HepG2 (cell line): ENCODE results near the gene FMN2. TPM values are rescaled to one million over a fixed set of nuclear protein-coding genes. Genes with fewer than 3 reads are reported as not detected.

Experiments
- ATAC-seq: fragments of 200-7000 bp; cut with Tn5 transposase; 3 replicates; pipeline ENCODE4 v1.9.1; 2020; ENCODE audit warnings: mild to moderate bottlenecking, moderate library complexity
- BruUV-seq: library from RNA; stranded (reverse); fragments of 400-500 nt; replicated peaks from 2 replicates; lab custom pipeline; 2021; lab: Mats Ljungman, UMichigan
- CTCF ChIA-PET: fragments of 300-600 bp; formaldehyde crosslinking; extraction: SDS; loops from one replicate; lab custom pipeline; 2021; ENCODE audit warnings: low total read pairs, inconsistent platforms, low intra/inter-chr PET ratio; lab: Yijun Ruan, JAX
- POLR2A ChIA-PET: fragments of 350-600 bp; sonication (Branson Sonifier 250); formaldehyde crosslinking; loops from one replicate; lab custom pipeline; 2020; ENCODE audit warnings: antibody characterized with exemption, inconsistent platforms; lab: Yijun Ruan, JAX
- DNase-seq: peaks from one replicate; pipeline ENCODE4 v3.0.0-alpha.2; 2015; ENCODE audit warnings: low spot score
- FAIRE-seq: peaks from 3 replicates; lab custom pipeline; 2011; peaks lifted over from hg19 to GRCh38; lab: Jason Lieb, UNC
- H2AFZ ChIP-seq: one replicate; pipeline ENCODE4 v1.6.1; 2011; ENCODE audit warnings: low read length, inconsistent platforms
- H3K27ac ChIP-seq: fragments of 300-600 bp; 3 replicates; pipeline ENCODE4 v1.8.0; 2011; ENCODE audit warnings: mixed run types, mild to moderate bottlenecking, mixed read lengths, low read length, inconsistent platforms; ENCODE audit not compliant: insufficient read depth; ENCODE audit errors: extremely low read length
- H3K27me3 ChIP-seq, 2 experiments: fragments of 200-600 bp in 1 of 2; 2 replicates in 1 of 2; 3 replicates in 1 of 2; pipeline versions ENCODE4 v1.6.0 to v1.8.0; 2011; ENCODE audit warnings: low read length in 2 of 2, mild to moderate bottlenecking in 2 of 2, moderate library complexity in 2 of 2, inconsistent platforms in 1 of 2; ENCODE audit not compliant: insufficient read depth in 2 of 2, control insufficient read depth in 1 of 2
- H3K36me3 ChIP-seq, 2 experiments: fragments of 200-600 bp in 1 of 2; replicated peaks in 1 of 2; 2 replicates in 1 of 2; 3 replicates in 1 of 2; pipeline versions ENCODE4 v1.5.1 to v1.8.0; 2011; ENCODE audit warnings: low read length in 2 of 2, inconsistent platforms in 1 of 2; ENCODE audit not compliant: insufficient read depth in 2 of 2, control insufficient read depth in 1 of 2
- H3K4me1 ChIP-seq: 2 replicates; pipeline ENCODE4 v1.5.1; 2012; ENCODE audit warnings: low read length, inconsistent platforms; ENCODE audit not compliant: insufficient read depth
- H3K4me2 ChIP-seq: 2 replicates; pipeline ENCODE4 v1.6.0; 2011; ENCODE audit warnings: low read depth, low read length, inconsistent platforms
- H3K4me3 ChIP-seq, 3 experiments: fragments of 200-600 bp in 1 of 3; sonication (generic), shearing (Covaris generic) in 1 of 3; replicated peaks in 1 of 3; 2 replicates each; pipeline ENCODE4 v1.5.1; 2011 to 2016; ENCODE audit warnings: low read length in 3 of 3, inconsistent platforms in 2 of 3, low read depth in 2 of 3, mild to moderate bottlenecking in 2 of 3, control low read depth in 1 of 3, mixed read lengths in 1 of 3; ENCODE audit not compliant: insufficient read depth in 1 of 3
- H3K79me2 ChIP-seq: one replicate; pipeline ENCODE4 v1.6.1; 2011; ENCODE audit warnings: low read length, inconsistent platforms; ENCODE audit not compliant: insufficient read depth
- H3K9ac ChIP-seq: 2 replicates; pipeline ENCODE4 v1.6.0; 2011; ENCODE audit warnings: mild to moderate bottlenecking, low read depth, low read length, inconsistent platforms; ENCODE audit not compliant: insufficient read depth
- H3K9me3 ChIP-seq: 2 replicates; pipeline ENCODE4 v1.5.1; 2012; ENCODE audit warnings: mild to moderate bottlenecking, low read length
- H4K20me1 ChIP-seq: 2 replicates; pipeline ENCODE4 v1.6.0; 2011; ENCODE audit warnings: inconsistent platforms, mild to moderate bottlenecking, low read length, moderate library complexity; ENCODE audit not compliant: insufficient read depth
- CENPT ChIP-seq: sonication (generic); formaldehyde crosslinking; IDR thresholded peaks from 2 replicates; pipeline ENCODE4 v1.8.0; 2022; ENCODE audit warnings: low read depth, mild to moderate bottlenecking, moderate library complexity, missing genetic modification reagents
- CHD2 ChIP-seq: IDR thresholded peaks from 2 replicates; pipeline ENCODE4 v1.6.1; 2011; ENCODE audit warnings: low read depth, low read length, improper control_type of control experiment
- ELF3 ChIP-seq: IDR thresholded peaks from 2 replicates; pipeline ENCODE4 v1.6.1; 2016; ENCODE audit warnings: missing genetic modification reagents, missing compliant biosample characterization
- EP300 ChIP-seq, 3 experiments: sonication (generic) in 1 of 3; formaldehyde crosslinking in 1 of 3; IDR thresholded peaks; 2 replicates each; pipeline versions ENCODE4 v1.5.1 to v1.6.1; 2011 to 2020; ENCODE audit warnings: low read depth in 2 of 3, low read length in 2 of 3, borderline replicate concordance in 1 of 3, improper control_type of control experiment in 1 of 3, mild to moderate bottlenecking in 1 of 3, missing genetic modification reagents in 1 of 3, moderate library complexity in 1 of 3
- HMGA1 ChIP-seq: sonication (generic); formaldehyde crosslinking; conservative IDR thresholded peaks from 2 replicates; pipeline ENCODE4 v1.4.0; 2020; ENCODE audit warnings: missing genetic modification reagents
- NFATC3 ChIP-seq: sonication (generic); formaldehyde crosslinking; IDR thresholded peaks from 2 replicates; pipeline ENCODE4 v1.5.1; 2020; ENCODE audit warnings: mild to moderate bottlenecking, missing genetic modification reagents
- RCOR2 ChIP-seq: IDR thresholded peaks from 2 replicates; pipeline ENCODE4 v1.6.1; 2016; ENCODE audit warnings: missing biosample characterization, missing genetic modification reagents
- SMYD3 ChIP-seq: sonication (generic); formaldehyde crosslinking; IDR thresholded peaks from 2 replicates; pipeline ENCODE4 v1.8.1; 2023; ENCODE audit warnings: mild to moderate bottlenecking, missing genetic modification reagents
- SOX5 ChIP-seq: IDR thresholded peaks from 2 replicates; pipeline ENCODE4 v1.6.1; 2016; ENCODE audit warnings: borderline replicate concordance
- STAG1 ChIP-seq: sonication (generic); formaldehyde crosslinking; IDR thresholded peaks from 2 replicates; pipeline ENCODE4 v1.4.0; 2020; ENCODE audit warnings: missing genetic modification reagents
- ZFY ChIP-seq: sonication (generic); formaldehyde crosslinking; IDR thresholded peaks from 2 replicates; pipeline ENCODE4 v1.4.0; 2020; ENCODE audit warnings: missing genetic modification reagents
- ZNF20 ChIP-seq: sonication (generic); formaldehyde crosslinking; IDR thresholded peaks from 2 replicates; pipeline ENCODE4 v1.4.0; 2020; ENCODE audit warnings: mild to moderate bottlenecking, moderate library complexity, missing genetic modification reagents
- ZNF205 ChIP-seq: IDR thresholded peaks from 2 replicates; pipeline ENCODE4 v1.6.1; 2018; ENCODE audit warnings: missing biosample characterization, missing genetic modification reagents
- ZNF235 ChIP-seq: sonication (generic); formaldehyde crosslinking; IDR thresholded peaks from 2 replicates; pipeline ENCODE4 v1.8.1; 2023; ENCODE audit warnings: mild to moderate bottlenecking, missing genetic modification reagents, borderline replicate concordance
- ZNF33A ChIP-seq: sonication (generic); formaldehyde crosslinking; IDR thresholded peaks from 2 replicates; pipeline ENCODE4 v1.5.1; 2020; ENCODE audit warnings: missing genetic modification reagents, mild to moderate bottlenecking, moderate library complexity, borderline replicate concordance
- ZNF614 ChIP-seq: IDR thresholded peaks from 2 replicates; pipeline ENCODE4 v1.6.1; 2018; ENCODE audit warnings: missing biosample characterization, missing genetic modification reagents, inconsistent platforms, borderline replicate concordance
- whole genome bisulfite sequencing: methylation state at CpG from one replicate; pipeline ENCODE4 v1.1.6; 2017; ENCODE audit warnings: low lambda C conversion rate; 5-methylcytosine and 5-hydroxymethylcytosine counted together
- in situ Hi-C: cut with HindIII; loops from 2 replicates; pipeline ENCODE4 v1.10.0; 2017; ENCODE audit warnings: low pct_unique_long_range_greater_than_20kb; ENCODE audit not compliant: extremely low pct_ligation_motif_present
- intact Hi-C: fragments of 100-400 bp; cut with micrococcal nuclease; formaldehyde crosslinking; loops from one replicate; pipeline ENCODE4 v1.10.0; 2022; ENCODE audit not compliant: unreplicated experiment
- polyA plus RNA-seq, 8 experiments: library from polyadenylated mRNA; depleted of rRNA in 3 of 8; stranded (reverse) in 7 of 8; unstranded in 1 of 8; fragments of >200 nt; fragmentation: Illumina TruSeq in 4 of 8; extraction: Trizol in 4 of 8; gene quantifications; 2 replicates each; pipeline versions ENCODE4 v1.2.1 to v1.2.3, GENCODE V29; 2011 to 2016; ENCODE audit warnings: low read depth in 4 of 8, missing spikeins in 1 of 8, mixed read lengths in 1 of 8; ENCODE audit not compliant: insufficient read depth in 1 of 8
- total RNA-seq, 5 experiments: library from RNA; depleted of rRNA; stranded (reverse); fragments of >200 nt; fragmentation: Illumina TruSeq; extraction: Trizol; gene quantifications; 2 replicates each; pipeline ENCODE4 v1.2.3, GENCODE V29; 2016; ENCODE audit warnings: low read depth in 1 of 5
- TF ChIP-seq, protein P1 (sequence below): sonication (generic); formaldehyde crosslinking; IDR thresholded peaks from 2 replicates; pipeline ENCODE4 v1.4.0; 2020; ENCODE audit warnings: missing genetic modification reagents, borderline replicate concordance
- TF ChIP-seq, protein P2 (sequence below): sonication (generic); formaldehyde crosslinking; IDR thresholded peaks from 2 replicates; pipeline ENCODE4 v1.8.1; 2023; ENCODE audit warnings: missing genetic modification reagents, mild to moderate bottlenecking, borderline replicate concordance
- TF ChIP-seq, protein P3 (sequence below): sonication (generic); formaldehyde crosslinking; IDR thresholded peaks from 2 replicates; pipeline ENCODE4 v1.5.0; 2020; ENCODE audit warnings: missing genetic modification reagents

Gene FMN2
- total and polyA plus RNA-seq, 2 of the 13 experiments (the other 11 are each of a cell fraction or from before 2014, with no cell fraction given), result not detected

DNA sequence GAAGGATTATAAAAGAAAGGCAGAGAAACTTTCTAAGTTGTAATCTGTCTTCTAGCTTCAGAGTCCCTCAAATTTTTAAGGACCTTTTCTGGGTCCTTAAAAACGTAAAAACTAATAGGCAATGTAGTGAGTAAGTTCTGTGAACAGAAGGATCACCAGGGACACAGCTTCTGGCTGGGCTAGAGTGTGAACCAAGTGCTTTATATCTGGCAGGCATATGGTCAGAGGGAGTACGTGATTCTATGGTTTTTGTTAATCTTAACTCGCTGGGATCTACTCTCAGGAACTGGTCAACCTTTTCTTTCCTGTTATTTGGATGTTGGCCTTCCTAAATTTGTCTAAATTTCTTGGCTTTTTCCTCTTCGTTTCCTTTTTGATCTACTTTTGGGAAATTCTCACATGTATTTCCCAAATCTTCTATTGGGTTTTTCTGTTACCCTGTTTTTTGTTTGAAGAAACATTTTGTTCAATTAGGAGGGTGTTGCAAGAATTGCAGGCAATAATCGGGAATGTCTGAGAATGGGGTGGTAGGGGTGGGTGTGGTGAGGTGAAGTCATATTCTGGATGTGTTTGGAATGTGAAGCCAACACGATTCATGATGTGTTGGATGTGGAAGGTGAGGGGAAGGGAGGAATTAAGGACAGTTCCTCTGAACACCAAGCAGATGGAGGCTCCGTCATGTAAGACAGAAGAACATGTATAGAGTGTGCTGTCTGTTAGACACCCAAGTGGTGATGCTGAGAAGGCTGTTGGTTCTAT lies 193.2 kb downstream of the FMN2 start:
- in situ Hi-C loops (no loop called here), intact Hi-C loops (no loop called here)
- Histone ChIP-seq H3K36me3 (no peaks in the 10 kb centered on the region), H3K4me3 (no peak overlapping the region), H3K27ac (no peak overlapping the region), H3K4me2 (no peak overlapping the region), H4K20me1 (no peaks in the 10 kb centered on the region), H2AFZ (no peak overlapping the region), H3K9ac (no peak overlapping the region), H3K79me2 (no peaks in the 10 kb centered on the region), H3K4me1 (no peaks in the 10 kb centered on the region), H3K9me3 (no peaks in the 10 kb centered on the region), H3K27me3 (no peaks in the 10 kb centered on the region)
- TF ChIP-seq CHD2 (no peak), NFATC3 (CRISPR knock-in tag) (no peak), ZNF614 (no peak), ZNF205 (CRISPR knock-in tag) (no peak), ZFY (CRISPR knock-in tag) (no peak), EP300 (IDR thresholded peaks at IDR 0.05; ENCODE audit: low read depth in 2 of 2, low read length in 2 of 2) (no peak), EP300 (CRISPR knock-in tag; IDR thresholded peaks at IDR 0.05; ENCODE audit: borderline replicate concordance) (no peak), ZNF33A (CRISPR knock-in tag) (no peak), HMGA1 (no peak), CENPT (no peak), ZNF20 (CRISPR knock-in tag) (no peak), ELF3 (CRISPR knock-in tag) (no peak), ZNF235 (CRISPR knock-in tag) (no peak), STAG1 (CRISPR knock-in tag) (no peak), RCOR2 (CRISPR knock-in tag) (no peak), SMYD3 (CRISPR knock-in tag) (no peak), SOX5 (no peak)
- TF ChIP-seq, protein P1, sequence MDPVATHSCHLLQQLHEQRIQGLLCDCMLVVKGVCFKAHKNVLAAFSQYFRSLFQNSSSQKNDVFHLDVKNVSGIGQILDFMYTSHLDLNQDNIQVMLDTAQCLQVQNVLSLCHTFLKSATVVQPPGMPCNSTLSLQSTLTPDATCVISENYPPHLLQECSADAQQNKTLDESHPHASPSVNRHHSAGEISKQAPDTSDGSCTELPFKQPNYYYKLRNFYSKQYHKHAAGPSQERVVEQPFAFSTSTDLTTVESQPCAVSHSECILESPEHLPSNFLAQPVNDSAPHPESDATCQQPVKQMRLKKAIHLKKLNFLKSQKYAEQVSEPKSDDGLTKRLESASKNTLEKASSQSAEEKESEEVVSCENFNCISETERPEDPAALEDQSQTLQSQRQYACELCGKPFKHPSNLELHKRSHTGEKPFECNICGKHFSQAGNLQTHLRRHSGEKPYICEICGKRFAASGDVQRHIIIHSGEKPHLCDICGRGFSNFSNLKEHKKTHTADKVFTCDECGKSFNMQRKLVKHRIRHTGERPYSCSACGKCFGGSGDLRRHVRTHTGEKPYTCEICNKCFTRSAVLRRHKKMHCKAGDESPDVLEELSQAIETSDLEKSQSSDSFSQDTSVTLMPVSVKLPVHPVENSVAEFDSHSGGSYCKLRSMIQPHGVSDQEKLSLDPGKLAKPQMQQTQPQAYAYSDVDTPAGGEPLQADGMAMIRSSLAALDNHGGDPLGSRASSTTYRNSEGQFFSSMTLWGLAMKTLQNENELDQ, result no peak
- TF ChIP-seq, protein P2, sequence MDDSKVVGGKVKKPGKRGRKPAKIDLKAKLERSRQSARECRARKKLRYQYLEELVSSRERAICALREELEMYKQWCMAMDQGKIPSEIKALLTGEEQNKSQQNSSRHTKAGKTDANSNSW (CRISPR knock-in tag), result no peak
- TF ChIP-seq, protein P3, sequence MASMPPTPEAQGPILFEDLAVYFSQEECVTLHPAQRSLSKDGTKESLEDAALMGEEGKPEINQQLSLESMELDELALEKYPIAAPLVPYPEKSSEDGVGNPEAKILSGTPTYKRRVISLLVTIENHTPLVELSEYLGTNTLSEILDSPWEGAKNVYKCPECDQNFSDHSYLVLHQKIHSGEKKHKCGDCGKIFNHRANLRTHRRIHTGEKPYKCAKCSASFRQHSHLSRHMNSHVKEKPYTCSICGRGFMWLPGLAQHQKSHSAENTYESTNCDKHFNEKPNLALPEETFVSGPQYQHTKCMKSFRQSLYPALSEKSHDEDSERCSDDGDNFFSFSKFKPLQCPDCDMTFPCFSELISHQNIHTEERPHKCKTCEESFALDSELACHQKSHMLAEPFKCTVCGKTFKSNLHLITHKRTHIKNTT (CRISPR knock-in tag), result no peak
- POLR2A ChIA-PET, result no interaction called here
- FAIRE-seq, result no peak
- no peak for DNase-seq
- CTCF ChIA-PET, result no interaction called here
- no peak for ATAC-seq
- BruUV-seq, result no TSS peak
- WGBS, result 6% methylated on average over 7 of the region's 7 CpGs
